D721Med (cell line): Measurements from ENCODE around the gene RNF17.

Experiments
- DNase-seq: peaks from one replicate; pipeline ENCODE4 v3.0.0; 2011; ENCODE audit warnings: low spot score; ENCODE audit not compliant: insufficient read length
- FAIRE-seq: peaks from 2 replicates; lab custom pipeline; 2011; peaks lifted over from hg19 to GRCh38; lab: Jason Lieb, UNC
- TF ChIP-seq, protein P1 (sequence below): IDR thresholded peaks from 2 replicates; pipeline ENCODE4 v1.5.1; 2012; ENCODE audit warnings: mild to moderate bottlenecking, control low read depth; ENCODE audit not compliant: insufficient read depth; ENCODE audit errors: missing control alignments

The RNF17 gene

DNA sequence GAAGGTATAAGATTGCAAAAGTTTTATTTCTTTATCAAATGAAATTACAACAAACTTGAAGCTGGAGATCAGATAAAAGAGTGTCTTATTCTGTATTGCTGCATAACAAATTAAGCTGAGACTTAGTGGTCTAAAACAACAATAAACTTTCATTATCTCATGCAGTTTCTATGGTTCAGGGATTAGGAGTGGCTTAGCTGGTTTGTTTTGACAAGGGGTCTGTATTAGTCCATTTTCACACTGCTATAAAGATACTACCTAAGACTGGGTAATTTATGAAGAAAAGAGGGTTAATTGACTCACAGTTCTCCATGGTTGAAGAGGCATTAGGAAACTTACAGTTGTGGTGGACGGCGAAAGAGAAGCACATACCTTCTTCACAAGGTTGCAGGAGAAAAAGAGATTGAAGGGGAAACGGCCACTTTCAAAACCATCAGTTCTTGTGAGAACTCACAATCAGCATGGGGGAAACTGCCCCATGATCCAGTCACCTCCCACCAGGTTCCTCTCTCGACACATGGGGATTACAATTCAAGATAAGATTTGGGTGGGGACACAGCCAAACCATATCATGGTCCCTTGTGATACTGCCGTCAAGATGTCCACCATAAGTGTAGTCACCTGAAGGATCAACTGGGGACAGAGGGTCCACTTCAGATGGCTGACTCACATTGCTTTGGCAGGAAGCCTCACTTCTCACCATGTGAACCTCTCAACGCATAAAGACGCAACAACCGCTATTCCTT, 97.8 kb downstream of the RNF17 start:
- TF ChIP-seq, protein P1, sequence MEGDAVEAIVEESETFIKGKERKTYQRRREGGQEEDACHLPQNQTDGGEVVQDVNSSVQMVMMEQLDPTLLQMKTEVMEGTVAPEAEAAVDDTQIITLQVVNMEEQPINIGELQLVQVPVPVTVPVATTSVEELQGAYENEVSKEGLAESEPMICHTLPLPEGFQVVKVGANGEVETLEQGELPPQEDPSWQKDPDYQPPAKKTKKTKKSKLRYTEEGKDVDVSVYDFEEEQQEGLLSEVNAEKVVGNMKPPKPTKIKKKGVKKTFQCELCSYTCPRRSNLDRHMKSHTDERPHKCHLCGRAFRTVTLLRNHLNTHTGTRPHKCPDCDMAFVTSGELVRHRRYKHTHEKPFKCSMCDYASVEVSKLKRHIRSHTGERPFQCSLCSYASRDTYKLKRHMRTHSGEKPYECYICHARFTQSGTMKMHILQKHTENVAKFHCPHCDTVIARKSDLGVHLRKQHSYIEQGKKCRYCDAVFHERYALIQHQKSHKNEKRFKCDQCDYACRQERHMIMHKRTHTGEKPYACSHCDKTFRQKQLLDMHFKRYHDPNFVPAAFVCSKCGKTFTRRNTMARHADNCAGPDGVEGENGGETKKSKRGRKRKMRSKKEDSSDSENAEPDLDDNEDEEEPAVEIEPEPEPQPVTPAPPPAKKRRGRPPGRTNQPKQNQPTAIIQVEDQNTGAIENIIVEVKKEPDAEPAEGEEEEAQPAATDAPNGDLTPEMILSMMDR = no peak
- FAIRE-seq (no peak), DNase-seq (no peak)

DNA sequence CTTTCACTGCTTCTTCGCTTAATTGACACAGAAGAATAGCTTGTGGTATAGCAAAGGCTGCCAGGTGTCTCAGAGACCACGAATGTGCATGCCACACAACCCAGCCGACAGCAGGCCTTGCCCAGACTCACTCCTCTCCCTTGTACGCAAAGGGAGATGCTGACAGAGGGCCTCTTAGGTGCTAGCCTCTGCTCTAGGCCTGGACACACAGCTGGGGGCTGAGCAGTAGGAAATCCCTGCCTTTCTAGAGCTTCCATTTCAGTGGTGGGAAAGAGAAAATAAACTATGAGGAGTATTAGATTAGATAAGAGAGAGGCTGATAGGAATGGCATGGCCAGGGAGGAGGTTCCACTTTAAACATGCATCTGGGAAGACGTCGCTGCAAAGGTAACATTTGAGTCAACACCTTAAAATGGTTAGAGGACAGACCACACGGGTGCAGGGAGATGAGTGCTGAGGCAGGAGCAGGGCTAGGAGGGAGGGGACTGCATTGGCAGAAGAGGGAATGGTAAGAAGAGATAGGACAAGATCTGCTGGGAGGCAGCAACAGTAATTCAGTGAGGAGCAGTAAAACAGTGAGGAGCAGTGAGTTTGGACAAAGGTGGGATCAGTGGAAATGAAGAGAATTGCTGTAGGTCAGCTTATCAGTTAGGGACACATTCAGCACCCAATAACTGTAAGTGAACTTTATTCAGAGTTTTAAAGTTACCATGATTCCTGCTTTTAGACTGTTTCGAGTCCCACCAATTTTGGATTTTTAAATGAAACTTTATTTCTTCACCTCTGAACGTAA, 100.0 kb downstream of the RNF17 start:
- no peak for FAIRE-seq
- TF ChIP-seq, protein P1 = no peak
- DNase-seq = no peak

DNA sequence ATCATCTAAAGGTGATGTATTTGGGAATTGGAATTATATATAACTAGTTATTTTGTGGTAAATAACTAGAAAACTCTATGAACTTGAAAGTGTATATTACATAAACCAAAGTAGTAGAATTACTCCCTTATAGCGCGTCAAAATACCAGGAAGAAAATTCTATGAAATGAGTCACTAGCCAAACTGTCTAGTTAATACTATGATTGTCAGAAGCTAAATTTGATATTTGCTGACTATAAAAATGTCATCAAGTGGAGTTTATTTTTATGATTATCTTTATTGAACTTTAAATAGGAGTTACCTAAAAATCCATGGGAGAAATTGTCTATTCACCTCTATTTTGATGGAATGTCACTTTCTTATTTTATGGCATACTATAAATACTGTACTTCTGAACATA, 100.6 kb downstream of the RNF17 start:
- FAIRE-seq (no peak), DNase-seq (no peak)
- TF ChIP-seq, protein P1 = no peak

DNA sequence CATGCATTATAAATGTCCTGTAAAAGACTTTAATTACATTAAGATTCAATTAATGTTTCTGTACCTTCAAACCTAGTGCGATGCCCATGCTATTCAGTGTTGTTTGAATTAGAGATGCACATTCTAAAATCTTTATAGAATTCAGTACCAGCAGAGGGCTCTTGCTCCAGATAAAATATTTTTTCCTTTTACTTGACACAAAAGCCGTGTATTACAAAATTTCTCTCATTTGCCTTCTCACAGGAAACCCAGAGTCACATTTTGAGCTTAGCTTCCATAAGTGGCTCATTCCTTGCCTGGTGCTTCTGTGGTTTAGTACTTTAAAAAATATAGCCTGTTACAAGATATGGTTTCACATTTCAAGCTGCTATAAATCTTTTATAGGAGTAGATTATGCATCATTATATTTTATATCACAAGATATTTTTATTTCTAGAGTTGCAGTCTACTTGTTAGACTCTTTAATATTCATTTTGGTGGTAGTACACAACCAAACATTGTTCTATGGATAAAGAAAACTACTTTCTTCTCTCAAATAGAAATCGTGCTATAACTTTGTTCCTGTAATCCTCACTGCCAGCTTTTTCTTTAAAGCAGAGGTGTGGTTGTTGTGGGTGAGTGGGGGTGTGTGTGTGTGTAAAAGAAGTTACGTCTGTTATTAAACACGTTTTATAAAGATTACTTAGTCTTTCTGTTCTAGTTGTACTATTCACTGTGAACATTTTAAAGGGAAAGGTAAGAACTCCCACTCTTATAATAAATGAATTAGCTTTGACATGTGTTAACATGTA, 101.4 kb downstream of the RNF17 start:
- FAIRE-seq (no peak), DNase-seq (no peak)
- TF ChIP-seq, protein P1 = no peak

DNA sequence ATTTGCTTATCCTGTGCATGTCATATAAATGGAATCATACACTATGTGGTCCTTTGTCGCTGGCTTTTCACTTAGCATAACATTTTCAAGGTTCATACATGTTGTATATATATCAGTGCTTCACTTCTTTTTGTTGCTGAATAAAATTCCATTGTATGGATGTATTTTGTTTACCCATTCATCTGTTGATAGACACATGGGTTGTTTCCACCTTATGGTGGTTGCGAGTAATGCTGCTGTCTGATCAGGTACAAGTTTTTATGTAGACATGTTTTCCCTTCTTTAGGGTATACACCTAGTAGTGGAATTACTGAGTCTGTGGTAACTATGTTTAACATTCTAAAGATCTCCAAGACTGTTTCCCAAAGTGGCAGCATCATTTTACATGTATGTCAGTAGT, 102.5 kb downstream of the RNF17 start:
- TF ChIP-seq, protein P1 = no peak
- no peak for FAIRE-seq
- DNase-seq = no peak

DNA sequence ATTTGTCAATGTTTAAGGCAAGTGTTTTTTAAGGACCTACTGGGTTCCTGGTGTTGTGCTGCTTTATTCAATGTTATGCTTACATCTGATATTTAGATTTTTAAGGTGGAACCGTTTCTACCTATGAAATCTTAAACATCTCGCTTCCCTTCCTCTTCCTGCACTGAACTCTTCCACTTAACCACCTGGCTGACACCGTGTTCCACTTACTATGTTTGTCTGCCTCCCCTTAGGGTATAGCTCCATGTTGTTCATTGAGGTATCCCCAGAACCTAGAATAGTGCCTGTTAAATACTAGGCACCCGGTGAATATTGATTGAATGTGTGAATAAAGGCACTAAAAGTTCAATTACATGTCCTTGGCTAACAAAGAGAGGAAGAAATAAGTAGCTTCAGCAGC, 104.9 kb downstream of the RNF17 start:
- TF ChIP-seq, protein P1 = no peak
- DNase-seq (no peak), FAIRE-seq (no peak)
